K562 (cell line): ENCODE data around the gene AGPAT4. TPM values are rescaled to one million over a fixed set of nuclear protein-coding genes. Genes with fewer than 3 reads are reported as not detected.

Source experiments
- ATAC-seq: fragments of 200-7000 bp; cut with Tn5 transposase; 3 replicates; pipeline ENCODE4 v1.9.1; 2020; ENCODE audit warnings: moderate library complexity
- BruUV-seq: library from RNA; stranded (reverse); fragments of 400-500 nt; replicated peaks from 2 replicates; lab custom pipeline; 2021; lab: Mats Ljungman, UMichigan
- CTCF ChIA-PET: fragments of 300-600 bp; formaldehyde crosslinking; extraction: SDS; loops from one replicate; lab custom pipeline; 2021; ENCODE audit warnings: low intra/inter-chr PET ratio; lab: Yijun Ruan, JAX
- POLR2A ChIA-PET: fragments of 300-600, 350-650 bp; sonication (Branson Sonifier 250); formaldehyde crosslinking; extraction: SDS; loops from one replicate; lab custom pipeline; 2021; ENCODE audit warnings: antibody characterized with exemption, inconsistent platforms; lab: Yijun Ruan, JAX
- DNase-seq, 4 experiments: peaks; one replicate each; pipeline versions ENCODE4 v3.0.0 to v3.0.0-alpha.2; 2011 to 2018; ENCODE audit warnings: low spot score in 3 of 4, mixed read lengths in 3 of 4; ENCODE audit errors: extremely low read depth in 1 of 4
- FAIRE-seq: peaks from 2 replicates; lab custom pipeline; 2011; peaks lifted over from hg19 to GRCh38; lab: Jason Lieb, UNC
- H2AFZ ChIP-seq: 2 replicates; pipeline ENCODE4 v1.6.0; 2011; ENCODE audit warnings: low read depth, low read length, control low read depth, inconsistent platforms
- H3K27ac ChIP-seq: fragments of 200-600 bp; 3 replicates; pipeline ENCODE4 v1.8.0; 2011; ENCODE audit warnings: low read depth, mild to moderate bottlenecking, control low read depth, inconsistent platforms, low read length, moderate library complexity, mixed read lengths; ENCODE audit errors: extremely low read depth
- H3K27me3 ChIP-seq, 2 experiments: fragments of 300-600 bp in 1 of 2; 2 replicates in 1 of 2; 3 replicates in 1 of 2; pipeline versions ENCODE4 v1.6.0 to v1.8.0; 2011; ENCODE audit warnings: inconsistent platforms in 2 of 2, low read length in 2 of 2, mild to moderate bottlenecking in 1 of 2, mixed read lengths in 1 of 2, moderate library complexity in 1 of 2; ENCODE audit not compliant: control insufficient read depth in 2 of 2, insufficient read depth in 2 of 2
- H3K36me3 ChIP-seq: fragments of 300-600 bp; 3 replicates; pipeline ENCODE4 v1.8.0; 2011; ENCODE audit warnings: mild to moderate bottlenecking, low read length, inconsistent platforms; ENCODE audit not compliant: control insufficient read depth, insufficient read depth
- H3K4me1 ChIP-seq, 2 experiments: fragments of 200-600 bp in 1 of 2; replicated peaks in 1 of 2; 2 replicates in 1 of 2; 3 replicates in 1 of 2; pipeline versions ENCODE4 v1.5.1 to v1.8.0; 2011; ENCODE audit warnings: inconsistent platforms in 2 of 2, low read length in 2 of 2, mild to moderate bottlenecking in 1 of 2, mixed read lengths in 1 of 2, moderate library complexity in 1 of 2; ENCODE audit not compliant: control insufficient read depth in 2 of 2, insufficient read depth in 2 of 2
- H3K4me2 ChIP-seq: 2 replicates; pipeline ENCODE4 v1.6.1; 2011; ENCODE audit warnings: low read length, control low read depth, inconsistent platforms, mixed read lengths; ENCODE audit not compliant: insufficient read depth
- H3K4me3 ChIP-seq: fragments of 200-600 bp; sonication (generic), shearing (Covaris generic); 2 replicates; pipeline ENCODE4 v1.5.1; 2016; ENCODE audit warnings: control low read depth, inconsistent platforms
- H3K79me2 ChIP-seq: fragments of 200-600 bp; 3 replicates; pipeline ENCODE4 v1.8.0; 2011; ENCODE audit warnings: low read length, inconsistent platforms; ENCODE audit not compliant: control insufficient read depth, insufficient read depth
- H3K9ac ChIP-seq, 2 experiments: 2 replicates each; pipeline versions ENCODE4 v1.6.0 to v1.6.1; 2011; ENCODE audit warnings: low read depth in 2 of 2, low read length in 2 of 2, control low read depth in 1 of 2, inconsistent platforms in 1 of 2, mild to moderate bottlenecking in 1 of 2, mixed read lengths in 1 of 2; ENCODE audit not compliant: insufficient read depth in 1 of 2
- H3K9me1 ChIP-seq: one replicate; pipeline ENCODE4 v1.6.0; 2011; ENCODE audit warnings: inconsistent platforms, mild to moderate bottlenecking, low read length, moderate library complexity; ENCODE audit not compliant: control insufficient read depth, insufficient read depth
- H3K9me3 ChIP-seq: replicated peaks from 2 replicates; pipeline ENCODE4 v1.5.1; 2011; ENCODE audit warnings: low read depth, low read length, inconsistent platforms; ENCODE audit not compliant: control insufficient read depth, insufficient read depth
- H4K20me1 ChIP-seq: replicated peaks from 2 replicates; pipeline ENCODE4 v1.6.1; 2011; ENCODE audit warnings: low read length, inconsistent platforms, mixed read lengths; ENCODE audit not compliant: control insufficient read depth, insufficient read depth
- DMBX1 ChIP-seq: fragments of 250-450 bp; sonication (Bioruptor Pico); IDR thresholded peaks from 2 replicates; pipeline ENCODE4 v1.8.0; 2022; ENCODE audit warnings: inconsistent platforms, mild to moderate bottlenecking, moderate library complexity, borderline replicate concordance
- EGR1 ChIP-seq: fragments of 450-650 bp; conservative IDR thresholded peaks from 2 replicates; pipeline ENCODE4 v1.6.1; 2017; ENCODE audit warnings: mild to moderate bottlenecking
- FOXJ3 ChIP-seq: sonication (generic); formaldehyde crosslinking; IDR thresholded peaks from 2 replicates; pipeline ENCODE4 v1.4.0; 2020; ENCODE audit warnings: mild to moderate bottlenecking, missing genetic modification reagents
- GTF2A2 ChIP-seq: IDR thresholded peaks from 2 replicates; pipeline ENCODE4 v1.6.1; 2016; ENCODE audit warnings: mild to moderate bottlenecking, missing genetic modification characterization, missing compliant biosample characterization
- MTF1 ChIP-seq: fragments of 250-450 bp; sonication (Bioruptor Pico); IDR thresholded peaks from 2 replicates; pipeline ENCODE4 v1.9.0; 2021; ENCODE audit warnings: moderate library complexity, mild to moderate bottlenecking, inconsistent platforms, borderline replicate concordance
- NEUROD1 ChIP-seq: fragments of 150-350 bp; IDR thresholded peaks from 2 replicates; pipeline ENCODE4 v1.6.1; 2014; ENCODE audit warnings: borderline replicate concordance, low read length, low read depth; ENCODE audit not compliant: partially characterized antibody
- RBM15 ChIP-seq: fragments of 200-400 bp; formaldehyde crosslinking; IDR thresholded peaks from 2 replicates; pipeline ENCODE4 v1.6.1; 2018; ENCODE audit warnings: mild to moderate bottlenecking, low read length, moderate library complexity; ENCODE audit not compliant: insufficient read depth
- RFX7 ChIP-seq: fragments of 250-450 bp; sonication (Bioruptor Pico); IDR thresholded peaks from 2 replicates; pipeline ENCODE4 v1.5.1; 2021; ENCODE audit warnings: mild to moderate bottlenecking
- SRSF3 ChIP-seq: fragments of 200-400 bp; formaldehyde crosslinking; IDR thresholded peaks from 2 replicates; pipeline ENCODE4 v1.6.1; 2016; ENCODE audit warnings: mild to moderate bottlenecking, low read length, moderate library complexity; ENCODE audit not compliant: insufficient read depth
- TOE1 ChIP-seq, 2 experiments: fragments of 450-650 bp in 1 of 2; sonication (generic) in 1 of 2; formaldehyde crosslinking in 1 of 2; IDR thresholded peaks; 2 replicates each; pipeline versions ENCODE4 v1.7.1 to v1.8.0; 2016 to 2022; ENCODE audit warnings: borderline replicate concordance in 2 of 2, mild to moderate bottlenecking in 2 of 2, antibody characterized with exemption in 1 of 2, inconsistent platforms in 1 of 2, low read depth in 1 of 2, missing genetic modification reagents in 1 of 2, moderate library complexity in 1 of 2
- ZBTB12 ChIP-seq: fragments of 250-450 bp; sonication (Bioruptor Pico); IDR thresholded peaks from 2 replicates; pipeline ENCODE4 v1.4.0; 2020
- ZNF311 ChIP-seq: fragments of 250-450 bp; sonication (Bioruptor Pico); IDR thresholded peaks from 2 replicates; pipeline ENCODE4 v1.4.0; 2020; ENCODE audit warnings: mild to moderate bottlenecking, moderate library complexity
- ZNF740 ChIP-seq, 3 experiments: fragments of 200-800 bp in 1 of 3; sonication (Bioruptor generic) in 1 of 3; sonication (generic) in 1 of 3; formaldehyde crosslinking in 1 of 3; IDR thresholded peaks; 2 replicates each; pipeline versions ENCODE4 v1.6.1 to v1.8.0; 2016 to 2022; ENCODE audit warnings: mild to moderate bottlenecking in 2 of 3, missing compliant biosample characterization in 2 of 3, missing genetic modification characterization in 2 of 3, missing genetic modification reagents in 1 of 3
- WGBS: fragments of 100-300 bp; shearing (Covaris generic); methylation state at CpG from one replicate; pipeline ENCODE4 v1.1.6; 2016; ENCODE audit warnings: low coverage, mixed read lengths; ENCODE audit not compliant: insufficient coverage; ENCODE audit errors: missing lambda C conversion rate; 5-methylcytosine and 5-hydroxymethylcytosine counted together
- in situ Hi-C: fragments of 300-500 bp; cut with MboI; formaldehyde crosslinking; loops from 4 replicates; pipeline ENCODE4 v1.15.0; 2018; ENCODE audit warnings: inconsistent platforms, mixed read lengths
- intact Hi-C: fragments of 100-400 bp; cut with micrococcal nuclease; formaldehyde crosslinking; loops from 2 replicates; pipeline ENCODE4 v1.14.2; 2022
- polyA plus RNA-seq, 8 experiments: library from polyadenylated mRNA; depleted of rRNA in 4 of 8; stranded (reverse) in 5 of 8; unstranded in 3 of 8; fragments of >200 nt; fragmentation: Nextera tagmentation in 2 of 8; fragmentation: Illumina TruSeq in 1 of 8; extraction: Ambion mirVana in 2 of 8; extraction: Trizol in 1 of 8; gene quantifications; 2 replicates each; pipeline versions ENCODE4 v1.2.1 to v1.2.3, GENCODE V29; 2011 to 2014; ENCODE audit warnings: inconsistent platforms in 1 of 8, missing spikeins in 1 of 8
- total RNA-seq, 7 experiments: library from RNA; depleted of rRNA in 6 of 7; stranded (reverse); fragments of >200 nt in 6 of 7; fragmentation: Illumina TruSeq in 2 of 7; extraction: Trizol in 2 of 7; gene quantifications; 2 replicates each; pipeline versions ENCODE4 v1.2.1 to v1.2.3, GENCODE V29; 2011 to 2021; ENCODE audit warnings: low replicate concordance in 1 of 7
- TF ChIP-seq, protein P1 (sequence below), 2 experiments: fragments of 450-650 bp; IDR thresholded peaks; 2 replicates each; pipeline ENCODE4 v1.6.1; 2016

The AGPAT4 gene
- total and polyA plus RNA-seq, 9 of the 15 experiments (the other 6 are each of a cell fraction or from before 2014, with no cell fraction given) = 2.2 to 15.0 (median 5.7) TPM

DNA sequence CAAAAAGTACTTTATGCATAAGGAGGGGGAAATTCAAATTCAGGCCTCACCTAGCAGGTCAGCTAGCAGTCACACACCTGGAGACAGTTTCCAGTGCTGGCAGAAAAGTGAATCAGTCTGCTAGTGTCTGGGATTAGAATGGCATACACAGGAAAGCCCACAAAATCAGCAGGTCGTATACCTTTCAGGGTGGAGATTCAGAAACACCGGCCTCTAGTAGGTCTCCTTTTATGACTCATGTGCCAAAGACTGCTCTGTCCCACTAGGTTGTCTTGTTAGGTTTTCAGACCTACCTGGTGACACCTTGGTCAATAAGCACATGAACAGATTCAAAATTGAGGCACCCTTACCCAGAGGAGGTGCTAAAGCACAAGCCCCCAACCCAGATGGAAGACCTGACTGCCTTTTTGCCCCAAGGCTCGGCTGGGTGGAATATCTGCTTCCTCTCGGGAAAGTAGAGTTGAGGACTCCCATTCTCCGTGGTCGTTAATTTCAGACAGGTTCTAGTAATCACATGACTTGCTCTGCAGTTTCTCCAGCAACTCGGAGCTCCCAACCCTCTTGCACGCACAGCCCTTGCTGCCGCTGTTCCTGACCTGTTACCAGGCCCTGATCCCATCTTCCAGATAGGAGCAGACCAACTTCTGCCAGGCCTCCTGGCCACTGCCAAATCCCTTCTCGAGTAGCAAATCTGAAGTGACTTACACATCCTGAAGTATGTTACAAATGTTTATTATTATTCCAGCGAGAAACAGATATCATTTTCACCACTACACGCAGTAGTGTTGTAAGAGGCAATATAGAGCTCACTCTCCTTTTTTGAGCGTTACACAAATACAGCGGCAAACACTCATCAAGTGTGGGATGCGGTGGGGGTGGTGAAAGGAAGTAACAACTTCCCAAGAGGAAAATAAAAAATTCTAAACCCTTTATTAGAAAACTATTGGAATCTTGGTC is 46.6 kb downstream of the AGPAT4 start:
- WGBS = 71% methylated on average over 15 of the region's 15 CpGs
- Histone ChIP-seq H2AFZ (peak overlapping the region; percentile 92), H3K27ac (peak overlapping the region; percentile 89), H3K27me3 (no peaks in the 10 kb centered on the region), H3K4me1 (peaks cover 20 to 51% of the 10 kb centered on the region in 2 experiments), H4K20me1 (no peaks in the 10 kb centered on the region), H3K4me2 (peak overlapping the region; percentile 83), H3K9me3 (peaks cover 14% of the 10 kb centered on the region), H3K9ac (peak overlapping the region; percentile 62 to 83; a peak in 3 of 4 replicates), H3K36me3 (peaks cover 6% of the 10 kb centered on the region; the same call in 2 of the 3 replicates), H3K79me2 (no peaks in the 10 kb centered on the region), H3K9me1 (no peaks in the 10 kb centered on the region), H3K4me3 (no peak overlapping the region)
- DNase-seq = peak in 2 of 4 experiments; percentile 52 to 56
- peak; percentile 5 for ATAC-seq
- no peak for FAIRE-seq
- POLR2A ChIA-PET = interaction anchor here (0.8 to 4.4 kb wide), 9 partner anchors 8 to 133 kb away, joined by 3 to 45 read pairs (median 6); partner anchors contain the start of gene AGPAT4
- no TSS peak for BruUV-seq
- intact Hi-C loops (loop anchor here (5.0 kb wide), 1 partner anchor 235 kb away; the partner anchor contains the start of gene MAP3K4), in situ Hi-C loops (no loop called here)
- CTCF ChIA-PET = no interaction called here
- peak; percentile 74; the same call in 1 of the 2 replicates for TF ChIP-seq DMBX1 (CRISPR knock-in tag)
- no peak for TF ChIP-seq EGR1
- peak; percentile 21; the same call in 1 of the 2 replicates for TF ChIP-seq ZBTB12 (CRISPR knock-in tag)
- TF ChIP-seq ZNF311 (CRISPR knock-in tag) = no peak
- no peak for TF ChIP-seq ZNF740 (CRISPR knock-in tag; IDR thresholded peaks at IDR 0.05)
- no peak for TF ChIP-seq ZNF740 (tag; IDR thresholded peaks at IDR 0.05)
- TF ChIP-seq SRSF3 = no peak
- TF ChIP-seq FOXJ3 (CRISPR knock-in tag) = no peak
- 0 out of 2 replicates have a peak, but pooled peaks have one; percentile 4 for TF ChIP-seq GTF2A2 (tag)
- TF ChIP-seq, protein P1, sequence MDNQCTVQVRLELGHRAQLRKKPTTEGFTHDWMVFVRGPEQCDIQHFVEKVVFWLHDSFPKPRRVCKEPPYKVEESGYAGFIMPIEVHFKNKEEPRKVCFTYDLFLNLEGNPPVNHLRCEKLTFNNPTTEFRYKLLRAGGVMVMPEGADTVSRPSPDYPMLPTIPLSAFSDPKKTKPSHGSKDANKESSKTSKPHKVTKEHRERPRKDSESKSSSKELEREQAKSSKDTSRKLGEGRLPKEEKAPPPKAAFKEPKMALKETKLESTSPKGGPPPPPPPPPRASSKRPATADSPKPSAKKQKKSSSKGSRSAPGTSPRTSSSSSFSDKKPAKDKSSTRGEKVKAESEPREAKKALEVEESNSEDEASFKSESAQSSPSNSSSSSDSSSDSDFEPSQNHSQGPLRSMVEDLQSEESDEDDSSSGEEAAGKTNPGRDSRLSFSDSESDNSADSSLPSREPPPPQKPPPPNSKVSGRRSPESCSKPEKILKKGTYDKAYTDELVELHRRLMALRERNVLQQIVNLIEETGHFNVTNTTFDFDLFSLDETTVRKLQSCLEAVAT (IDR thresholded peaks at IDR 0.05) = no peak; a peak in 1 of 4 replicates
- TF ChIP-seq NEUROD1 = no peak
- TF ChIP-seq MTF1 (CRISPR knock-in tag) = peak; percentile 59; the same call in 1 of the 2 replicates
- peak; percentile 51; the same call in 1 of the 2 replicates for TF ChIP-seq TOE1 (IDR thresholded peaks at IDR 0.05; ENCODE audit: borderline replicate concordance)
- no peak for TF ChIP-seq TOE1 (CRISPR knock-in tag; IDR thresholded peaks at IDR 0.05; ENCODE audit: borderline replicate concordance, low read depth)
- no peak for TF ChIP-seq RBM15
- TF ChIP-seq RFX7 = no peak
